ENCODE results near the gene MRPL44. TPM values are rescaled to one million over a fixed set of nuclear protein-coding genes. Genes with fewer than 3 reads are reported as not detected.
A peak's percentile ranks its signal among the peaks of the same experiment; 100 is the strongest.

Gene MRPL44
- total and polyA plus RNA-seq, 2 of the 8 experiments (the other 6 are each of a cell fraction or from before 2014, with no cell fraction given), result 32.0 to 53.2 TPM

DNA sequence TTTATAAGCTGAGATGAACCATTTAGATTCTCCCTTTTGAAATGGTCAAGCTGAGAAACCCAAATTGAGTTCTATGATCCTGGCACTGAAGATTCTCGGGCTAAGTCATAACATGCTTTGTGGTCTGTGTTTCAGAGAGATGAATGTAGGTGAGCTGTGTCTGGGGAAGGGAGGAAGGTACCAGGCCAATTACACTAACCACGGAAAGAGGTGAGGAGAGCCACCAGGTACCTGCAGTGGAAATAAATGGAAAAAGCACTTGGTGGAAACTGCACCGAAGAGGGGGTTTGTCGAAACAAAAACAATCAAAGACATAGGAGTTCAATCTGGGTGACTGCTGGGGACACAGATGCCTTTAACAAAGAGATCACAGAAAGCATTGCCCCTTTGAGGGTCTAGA is 963 bp upstream of the MRPL44 start:
- Histone ChIP-seq H4K5ac (ENCODE audit: insufficient read length, low read depth, low read length) (no peak overlapping the region), H2BK12ac (ENCODE audit: low read depth, low read length) (0 out of 2 replicates have a peak overlapping the region, but pooled peaks have one; percentile 10), H2BK20ac (ENCODE audit: low read length) (no peak overlapping the region), H3K4me1 (replicated peaks in 1 of 4; ENCODE audit: control insufficient read depth in 3 of 4, insufficient read depth in 4 of 4, low read length in 3 of 4) (peaks cover 3 to 11% (median 6%) of the 10 kb centered on the region in 4 experiments; a peak in 4 of 7 replicates), H4K8ac (ENCODE audit: extremely low read depth, insufficient read depth, low read length) (no peak overlapping the region), H2BK15ac (ENCODE audit: low read length) (no peak overlapping the region), H2AK5ac (ENCODE audit: low read depth, low read length) (no peak overlapping the region; the same call in 1 of the 2 replicates), H3K79me1 (ENCODE audit: low read depth, low read length) (no peaks in the 10 kb centered on the region; the same call in 1 of the 2 replicates), H3K14ac (ENCODE audit: insufficient read length) (no peak overlapping the region), H2AFZ (ENCODE audit: low read length) (peak overlapping the region; percentile 82), H3K79me2 (ENCODE audit: control insufficient read depth in 1 of 2, insufficient read depth in 2 of 2, low read length in 2 of 2) (peaks cover 18 to 41% of the 10 kb centered on the region in 2 experiments), H3K4ac (replicated peaks; ENCODE audit: insufficient read length, low read depth, low read length) (no peak overlapping the region), H3K27ac (ENCODE audit: low read depth, low read length) (no peak overlapping the region), H3K4me2 (ENCODE audit: insufficient read depth in 1 of 2, low read depth in 2 of 2, low read length in 2 of 2) (peak overlapping the region; percentile 44 to 57; a peak in 3 of 4 replicates), H3K23me2 (ENCODE audit: low read depth, low read length) (no peaks in the 10 kb centered on the region), H3K9ac (replicated peaks in 1 of 4; ENCODE audit: extremely low read depth in 1 of 4, low read depth in 3 of 4, low read length in 3 of 4) (no peak overlapping the region), H3K56ac (replicated peaks; ENCODE audit: insufficient read length, low read depth, low read length) (no peak overlapping the region), H3K18ac (ENCODE audit: extremely low read depth, low read length) (no peak overlapping the region; the same call in 1 of the 2 replicates), H3K27me3 (replicated peaks in 1 of 4; ENCODE audit: control insufficient read depth in 3 of 4, extremely low read depth in 1 of 4, insufficient read depth in 3 of 4, low read length in 3 of 4) (no peaks in the 10 kb centered on the region), H4K20me1 (replicated peaks in 1 of 2; ENCODE audit: control insufficient read depth in 1 of 2, insufficient read depth in 2 of 2, low read length in 2 of 2) (peaks cover 0 to 4% of the 10 kb centered on the region in 2 experiments), H3K36me3 (ENCODE audit: control insufficient read depth in 2 of 4, insufficient read depth in 4 of 4, low read length in 3 of 4) (peaks cover 0 to 20% (median 8%) of the 10 kb centered on the region in 4 experiments; a peak in 4 of 8 replicates), H3K4me3 (ENCODE audit: extremely low read depth in 1 of 4, insufficient read depth in 2 of 4, low read depth in 3 of 4, low read length in 4 of 4) (peak overlapping the region in 1 of 4 experiments; percentile 91; a peak in 1 of 8 replicates), H2BK120ac (replicated peaks; ENCODE audit: low read depth, low read length) (no peak overlapping the region), H3K23ac (ENCODE audit: insufficient read length) (no peak overlapping the region), H3K9me3 (ENCODE audit: insufficient read depth in 2 of 2, low read depth in 1 of 2, low read length in 1 of 2) (no peaks in the 10 kb centered on the region), H2BK5ac (ENCODE audit: low read depth, low read length) (no peak overlapping the region), H4K91ac (replicated peaks; ENCODE audit: insufficient read length, low read length) (no peak overlapping the region)
- WGBS, 2 experiments (ENCODE audit: extremely low coverage in 1 of 2, insufficient coverage in 1 of 2, insufficient read length in 1 of 2, insufficient replicate concordance in 2 of 2, low coverage in 1 of 2, low lambda C conversion rate in 2 of 2, missing lambda C conversion rate in 1 of 2), result 88% methylated on average over 4 of the region's 4 CpGs; no CpG with 5 or more reads in 1 of the 2 experiments
- no peak for FAIRE-seq
- no peak for TF ChIP-seq BACH1 (IDR thresholded peaks at IDR 0.05; ENCODE audit: low read length)
- TF ChIP-seq CEBPB (IDR thresholded peaks at IDR 0.05; ENCODE audit: low read depth, low read length), result no peak
- TF ChIP-seq GTF2F1 (IDR thresholded peaks at IDR 0.05; ENCODE audit: borderline replicate concordance, low read depth, low read length), result no peak
- TF ChIP-seq, protein P1, sequence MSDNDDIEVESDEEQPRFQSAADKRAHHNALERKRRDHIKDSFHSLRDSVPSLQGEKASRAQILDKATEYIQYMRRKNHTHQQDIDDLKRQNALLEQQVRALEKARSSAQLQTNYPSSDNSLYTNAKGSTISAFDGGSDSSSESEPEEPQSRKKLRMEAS (IDR thresholded peaks at IDR 0.05), result no peak
- TF ChIP-seq TAF7 (optimal IDR thresholded peaks at IDR 0.05; ENCODE audit: borderline replicate concordance, low read depth, low read length), result no peak
- POLR2A ChIA-PET (ENCODE audit: partially characterized antibody), result interaction anchor here (0.9 to 2.9 kb wide), 5 partner anchors 9 to 53 kb away, joined by 3 to 9 read pairs (median 6); partner anchors contain the start of gene WDFY1
- CTCF ChIA-PET (ENCODE audit: partially characterized antibody), result interaction anchor here (0.7 to 1.8 kb wide), 3 partner anchors 10 to 427 kb away, joined by 3 read pairs; no protein-coding TSS in a partner anchor
- no peak for DNase-seq (ENCODE audit: low read depth in 1 of 2, low spot score in 2 of 2)

Measured in H1 (cell line).